B cell (primary cell): Measurements from ENCODE around the gene BCKDK. TPM values are rescaled to one million over a fixed set of nuclear protein-coding genes. Genes with fewer than 3 reads are reported as not detected.
A peak's percentile ranks its signal among the peaks of the same experiment; 100 is the strongest.

Source experiments
- ATAC-seq: fragments of 200-7000 bp; cut with Tn5 transposase; one replicate; pipeline ENCODE4 v1.10.0; 2021; ENCODE audit warnings: low read depth, mild to moderate bottlenecking, moderate number of reproducible peaks, moderate library complexity
- CTCF ChIA-PET: fragments of 350-600 bp; sonication (Branson Sonifier 250); formaldehyde crosslinking; loops from one replicate; lab custom pipeline; 2021; ENCODE audit warnings: antibody characterized with exemption, inconsistent platforms; lab: Charles Lee
- POLR2A ChIA-PET: fragments of 350-600 bp; sonication (Branson Sonifier 250); formaldehyde crosslinking; loops from one replicate; lab custom pipeline; 2021; ENCODE audit warnings: antibody characterized with exemption; lab: Charles Lee
- DNase-seq: peaks from one replicate; pipeline ENCODE4 v3.0.0; 2013
- H2AFZ ChIP-seq: 2 replicates; pipeline ENCODE4 v1.6.1; 2012; ENCODE audit warnings: mild to moderate bottlenecking, low read depth, low read length; ENCODE audit not compliant: insufficient read depth, poor library complexity, severe bottlenecking
- H3K27ac ChIP-seq, 2 donors: 1 replicate in 1 of 2; 2 replicates in 1 of 2; pipeline ENCODE4 v1.5.1; 2012 to 2013; ENCODE audit warnings: low read length in 2 of 2, mild to moderate bottlenecking in 2 of 2, moderate library complexity in 1 of 2
- H3K27me3 ChIP-seq, 4 experiments: fragments of 200-600 bp in 1 of 4; sonication (generic) in 1 of 4; replicated peaks in 1 of 4; 1 replicate in 2 of 4; 2 replicates in 2 of 4; pipeline versions ENCODE4 v1.6.1 to v1.7.0; 2013 to 2016; ENCODE audit warnings: low read length in 3 of 4, mild to moderate bottlenecking in 2 of 4, mixed read lengths in 1 of 4, moderate library complexity in 1 of 4; ENCODE audit not compliant: insufficient read depth in 4 of 4, control insufficient read depth in 3 of 4; ENCODE audit errors: control extremely low read depth in 1 of 4
- H3K36me3 ChIP-seq, 2 experiments: replicated peaks in 1 of 2; 1 replicate in 1 of 2; 2 replicates in 1 of 2; pipeline versions ENCODE4 v1.6.1 to v1.7.1; 2013; ENCODE audit warnings: low read length in 1 of 2; ENCODE audit not compliant: insufficient read depth in 2 of 2, control insufficient read depth in 1 of 2; ENCODE audit errors: control extremely low read depth in 1 of 2, extremely low read depth in 1 of 2
- H3K4me1 ChIP-seq, 2 donors: fragments of 200-600 bp in 1 of 2; sonication (generic) in 1 of 2; 1 replicate in 1 of 2; 2 replicates in 1 of 2; pipeline versions ENCODE4 v1.5.1 to v1.6.1; 2013 to 2017; ENCODE audit warnings: low read length in 2 of 2; ENCODE audit not compliant: control insufficient read depth in 2 of 2, insufficient read depth in 2 of 2
- H3K4me2 ChIP-seq: replicated peaks from 2 replicates; pipeline ENCODE3; 2012; ENCODE audit warnings: mild to moderate bottlenecking, low read depth, low read length; ENCODE audit not compliant: poor library complexity, severe bottlenecking
- H3K4me3 ChIP-seq, 5 experiments: fragments of 200-600 bp in 1 of 5; sonication (generic) in 1 of 5; 1 replicate in 3 of 5; 2 replicates in 2 of 5; pipeline versions ENCODE4 v1.5.1 to v1.7.0; 2011 to 2016; ENCODE audit warnings: low read length in 4 of 5, mild to moderate bottlenecking in 4 of 5, low read depth in 2 of 5, control low read depth in 1 of 5, moderate library complexity in 1 of 5; ENCODE audit not compliant: insufficient read depth in 1 of 5; ENCODE audit errors: control extremely low read depth in 1 of 5, extremely low read depth in 1 of 5
- H3K79me2 ChIP-seq: fragments of 200-600 bp; sonication (generic); one replicate; pipeline ENCODE4 v1.6.0; 2016; ENCODE audit warnings: low read length; ENCODE audit not compliant: control insufficient read depth, insufficient read depth
- H3K9ac ChIP-seq: fragments of 200-600 bp; sonication (generic); 2 replicates; pipeline ENCODE4 v1.6.1; 2017; ENCODE audit warnings: mild to moderate bottlenecking, low read length, moderate library complexity
- H3K9me3 ChIP-seq, 3 donors: one replicate each; pipeline versions ENCODE4 v1.6.1 to v1.7.1; 2013; ENCODE audit warnings: low read length in 2 of 3; ENCODE audit not compliant: control insufficient read depth in 2 of 3, insufficient read depth in 1 of 3; ENCODE audit errors: control extremely low read depth in 1 of 3
- H4K20me1 ChIP-seq: 2 replicates; pipeline ENCODE4 v1.6.0; 2012; ENCODE audit warnings: mild to moderate bottlenecking, low read length; ENCODE audit not compliant: insufficient read depth, control insufficient read depth, poor library complexity, severe bottlenecking
- H3K27ac Mint-ChIP-seq: one replicate; pipeline ENCODE4 v1.8.0; 2021; ENCODE audit warnings: mixed read lengths
- H3K27me3 Mint-ChIP-seq: one replicate; pipeline ENCODE4 v1.8.0; 2021; ENCODE audit warnings: mixed read lengths
- H3K4me1 Mint-ChIP-seq: one replicate; pipeline ENCODE4 v1.8.0; 2021; ENCODE audit warnings: mixed read lengths
- H3K4me3 Mint-ChIP-seq: one replicate; pipeline ENCODE4 v1.8.0; 2021; ENCODE audit warnings: mixed read lengths
- H3K9me3 Mint-ChIP-seq: one replicate; pipeline ENCODE4 v1.8.0; 2022; ENCODE audit warnings: mixed read lengths; ENCODE audit not compliant: insufficient read depth
- EZH2 ChIP-seq: IDR thresholded peaks from 2 replicates; pipeline ENCODE4 v1.6.1; 2012; ENCODE audit warnings: borderline replicate concordance, low read depth, mild to moderate bottlenecking, moderate library complexity, low read length; ENCODE audit not compliant: insufficient read depth, poor library complexity, severe bottlenecking
- WGBS: methylation state at CpG from one replicate; pipeline ENCODE4 v1.1.5; 2013; ENCODE audit warnings: missing lambda C conversion rate; ENCODE audit not compliant: insufficient coverage; 5-methylcytosine and 5-hydroxymethylcytosine counted together
- intact Hi-C: fragments of 100-400 bp; cut with micrococcal nuclease; formaldehyde crosslinking; loops from one replicate; pipeline ENCODE4 v1.10.0; 2022
- polyA plus RNA-seq: library from polyadenylated mRNA; depleted of rRNA; stranded (reverse); fragments of >200 nt; gene quantifications from 2 replicates; pipeline ENCODE4 v1.2.3, GENCODE V29; 2012
- total RNA-seq, 2 donors: library from RNA; stranded (reverse); fragments of 120-200 nt in 1 of 2; gene quantifications; 1 replicate in 1 of 2; 2 replicates in 1 of 2; pipeline versions ENCODE4 v1.2.3 to v1.2.4, GENCODE V29; 2013 to 2022
- TF ChIP-seq, protein P1 (sequence below): fragments of 200-600 bp; IDR thresholded peaks from one replicate; pipeline ENCODE4 v1.8.0; 2022; ENCODE audit warnings: antibody characterized with exemption, mild to moderate bottlenecking

Gene BCKDK
- total and polyA plus RNA-seq, 2 donors (not counting 1 experiment from before 2014, with no cell fraction given), result 24.7 to 27.6 TPM

DNA sequence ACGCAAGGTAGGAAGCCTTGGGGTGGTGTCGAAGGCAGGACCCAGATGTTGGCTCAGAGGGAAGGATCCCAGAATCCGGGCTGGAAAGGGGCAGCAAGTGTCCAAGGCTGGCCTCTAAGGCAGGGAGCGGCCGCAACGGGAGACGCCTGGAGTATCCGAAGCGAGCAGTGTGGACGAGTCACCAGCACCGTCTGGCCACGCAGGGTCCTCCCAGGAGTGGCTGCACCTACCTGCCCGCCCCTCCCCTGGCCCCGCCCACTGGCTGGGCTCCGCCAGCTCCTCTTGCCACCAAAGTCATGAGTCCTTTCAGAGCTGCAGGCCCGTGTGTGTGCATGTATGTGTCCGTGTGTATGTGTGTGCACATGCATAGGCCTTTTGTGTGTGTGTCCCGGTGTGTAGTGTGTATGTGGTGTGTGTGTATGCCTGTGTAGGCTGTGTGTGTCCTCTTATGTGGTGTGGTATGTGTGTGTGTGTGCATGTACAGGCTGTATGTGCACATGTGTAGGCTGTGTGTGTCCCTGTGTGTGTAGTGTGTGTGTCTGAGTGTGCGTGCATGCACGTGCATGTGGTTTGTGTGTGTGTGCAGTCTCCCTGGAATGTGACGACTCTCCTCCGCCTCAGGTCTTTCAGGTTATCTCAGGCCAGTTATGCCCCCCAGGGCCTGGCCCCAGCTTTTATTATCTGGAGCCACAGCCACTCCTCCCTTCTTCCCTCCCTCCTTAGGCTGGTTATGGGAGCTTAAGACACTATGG is 27.5 kb downstream of the BCKDK start, which contains the start of gene PRSS8:
Gene PRSS8, minus strand, starts transcription at position 193 of the 752 bp plus-strand sequence. CDS start 229 bp downstream, outside the sequence.
- Histone ChIP-seq H2AFZ (no peak within 1 kb of the TSS), H3K4me3 (no peak within 1 kb of the TSS), H3K79me2 (no peaks in the 10 kb centered on the region), H4K20me1 (no peaks in the 10 kb centered on the region), H3K27ac (no peak within 1 kb of the TSS), H3K36me3 (peaks cover 0 to 19% of the 10 kb centered on the region in 2 experiments), H3K4me2 (no peak within 1 kb of the TSS), H3K9ac (no peak within 1 kb of the TSS), H3K4me1 (no peaks in the 10 kb centered on the region), H3K27me3 (no peaks in the 10 kb centered on the region), H3K9me3 (no peaks in the 10 kb centered on the region)
- H3K27me3 Mint-ChIP-seq, result no peaks in the 10 kb centered on the region
- no peak within 1 kb of the TSS for H3K4me3 Mint-ChIP-seq
- intact Hi-C loops, result no loop called here
- no peak for ATAC-seq
- peak; percentile 5 for DNase-seq
- no peaks in the 10 kb centered on the region for H3K4me1 Mint-ChIP-seq
- TF ChIP-seq EZH2, result no peak
- TF ChIP-seq, protein P1, sequence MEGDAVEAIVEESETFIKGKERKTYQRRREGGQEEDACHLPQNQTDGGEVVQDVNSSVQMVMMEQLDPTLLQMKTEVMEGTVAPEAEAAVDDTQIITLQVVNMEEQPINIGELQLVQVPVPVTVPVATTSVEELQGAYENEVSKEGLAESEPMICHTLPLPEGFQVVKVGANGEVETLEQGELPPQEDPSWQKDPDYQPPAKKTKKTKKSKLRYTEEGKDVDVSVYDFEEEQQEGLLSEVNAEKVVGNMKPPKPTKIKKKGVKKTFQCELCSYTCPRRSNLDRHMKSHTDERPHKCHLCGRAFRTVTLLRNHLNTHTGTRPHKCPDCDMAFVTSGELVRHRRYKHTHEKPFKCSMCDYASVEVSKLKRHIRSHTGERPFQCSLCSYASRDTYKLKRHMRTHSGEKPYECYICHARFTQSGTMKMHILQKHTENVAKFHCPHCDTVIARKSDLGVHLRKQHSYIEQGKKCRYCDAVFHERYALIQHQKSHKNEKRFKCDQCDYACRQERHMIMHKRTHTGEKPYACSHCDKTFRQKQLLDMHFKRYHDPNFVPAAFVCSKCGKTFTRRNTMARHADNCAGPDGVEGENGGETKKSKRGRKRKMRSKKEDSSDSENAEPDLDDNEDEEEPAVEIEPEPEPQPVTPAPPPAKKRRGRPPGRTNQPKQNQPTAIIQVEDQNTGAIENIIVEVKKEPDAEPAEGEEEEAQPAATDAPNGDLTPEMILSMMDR, result no peak
- CTCF ChIA-PET, result no interaction called here
- POLR2A ChIA-PET, result interaction anchor here (1.2 kb wide), 1 partner anchor 8 kb away, joined by 3 read pairs; no protein-coding TSS in a partner anchor
- H3K9me3 Mint-ChIP-seq, result no peaks in the 10 kb centered on the region
- 92% methylated on average over 18 of the region's 22 CpGs for WGBS
- no peak within 1 kb of the TSS for H3K27ac Mint-ChIP-seq

- intact Hi-C loops, result no loop called here
- WGBS, result 100% methylated on average over 2 of the region's 6 CpGs
- H3K79me2 ChIP-seq, result no peaks in the 10 kb centered on the region
- ChIA-PET CTCF (no interaction called here), POLR2A (interaction anchor here (1.2 kb wide), 1 partner anchor 9 kb away, joined by 3 read pairs; no protein-coding TSS in a partner anchor)
- H3K27ac ChIP-seq, result no peak overlapping the region
- H3K4me2 ChIP-seq, result no peak overlapping the region
- no peak overlapping the region for H2AFZ ChIP-seq
- Mint-ChIP-seq H3K9me3 (no peaks in the 10 kb centered on the region), H3K27me3 (no peaks in the 10 kb centered on the region), H3K27ac (no peak overlapping the region), H3K4me1 (no peaks in the 10 kb centered on the region), H3K4me3 (no peak overlapping the region)
- no peak overlapping the region for H3K9ac ChIP-seq
- no peak for ATAC-seq
- H3K4me1 ChIP-seq, result no peaks in the 10 kb centered on the region
- DNase-seq, result no peak
- peaks cover 0 to 14% of the 10 kb centered on the region in 2 experiments for H3K36me3 ChIP-seq
- H3K9me3 ChIP-seq, result no peaks in the 10 kb centered on the region
- no peak overlapping the region for H3K4me3 ChIP-seq
- TF ChIP-seq, protein P1, result no peak
- no peak for TF ChIP-seq EZH2
- H3K27me3 ChIP-seq, result no peaks in the 10 kb centered on the region
- H4K20me1 ChIP-seq, result no peaks in the 10 kb centered on the region
Observed at GRCh38 chr16:31136287-31136662, 28.1 kb downstream of the BCKDK start.
